Occipital lobe (tissue), 2 donors: Measurements from ENCODE around the gene RBM12. TPM values are rescaled to one million over a fixed set of nuclear protein-coding genes. Genes with fewer than 3 reads are reported as not detected.

Source experiments
- DNase-seq: peaks from one replicate; lab custom pipeline; 2025; lab: John Stamatoyannopoulos, UW
- total RNA-seq: library from RNA; depleted of rRNA; stranded (reverse); fragments of >200 nt; gene quantifications from one replicate; pipeline ENCODE4 v1.2.3, GENCODE V29; 2014

The RBM12 gene
- total RNA-seq, 1 donor from 2014 or later, result 108 TPM

- DNase-seq, result no peak
Observed at GRCh38 chr20:35654415-35654814, 10.3 kb downstream of the RBM12 start.

GRCh38 chr20:35653893-35654292, 10.8 kb downstream of the RBM12 start:
- DNase-seq, result no peak

- no peak for DNase-seq
Observed at GRCh38 chr20:35653430-35653734, 11.3 kb downstream of the RBM12 start.

- no peak for DNase-seq
Observed at GRCh38 chr20:35652641-35653429, 11.9 kb downstream of the RBM12 start.

- DNase-seq, result no peak
Observed at GRCh38 chr20:35651958-35652357, 12.7 kb downstream of the RBM12 start.

- DNase-seq, result no peak
Observed at GRCh38 chr20:35650632-35651031, 14.1 kb downstream of the RBM12 start.

GRCh38 chr20:35648836-35649235, 15.9 kb downstream of the RBM12 start:
- DNase-seq, result no peak

- no peak for DNase-seq
Observed at GRCh38 chr20:35644806-35645205, 19.9 kb downstream of the RBM12 start.

GRCh38 chr20:35643045-35643444, 21.7 kb downstream of the RBM12 start:
- no peak for DNase-seq

- DNase-seq, result no peak
Observed at GRCh38 chr20:35641743-35642142, 23.0 kb downstream of the RBM12 start.

- DNase-seq, result no peak
Observed at GRCh38 chr20:35640724-35641123, 24.0 kb downstream of the RBM12 start.

- no peak for DNase-seq
Observed at GRCh38 chr20:35638751-35639150, 25.9 kb downstream of the RBM12 start.

GRCh38 chr20:35637276-35637675, 27.4 kb downstream of the RBM12 start:
- no peak for DNase-seq

GRCh38 chr20:35636095-35636494, 28.6 kb downstream of the RBM12 start:
- DNase-seq, result no peak

GRCh38 chr20:35635652-35636051, 29.0 kb downstream of the RBM12 start:
- no peak for DNase-seq

- no peak for DNase-seq
Observed at GRCh38 chr20:35632539-35633115, 32.1 kb downstream of the RBM12 start.

- no peak for DNase-seq
Observed at GRCh38 chr20:35630636-35631035, 34.1 kb downstream of the RBM12 start.

GRCh38 chr20:35629427-35630145, 35.1 kb downstream of the RBM12 start:
- no peak for DNase-seq

- DNase-seq, result no peak
Observed at GRCh38 chr20:35627121-35627520, 37.6 kb downstream of the RBM12 start.

- DNase-seq, result no peak
Observed at GRCh38 chr20:35626386-35627001, 38.2 kb downstream of the RBM12 start.

- DNase-seq, result no peak
Observed at GRCh38 chr20:35625584-35626385, 38.9 kb downstream of the RBM12 start.

- no peak for DNase-seq
Observed at GRCh38 chr20:35621560-35621946, 43.1 kb downstream of the RBM12 start.
